EL (cell line): ENCODE results near the gene HKDC1.
"Not testable (repeated sequence)": the region's sequence is repeated elsewhere in the genome, so short reads cannot be mapped to it uniquely, and the experiment has no call there.

Experiments used
- DNase-seq: peaks from one replicate; pipeline ENCODE4 v3.0.0-alpha.2; 2016

The HKDC1 gene, protein sequence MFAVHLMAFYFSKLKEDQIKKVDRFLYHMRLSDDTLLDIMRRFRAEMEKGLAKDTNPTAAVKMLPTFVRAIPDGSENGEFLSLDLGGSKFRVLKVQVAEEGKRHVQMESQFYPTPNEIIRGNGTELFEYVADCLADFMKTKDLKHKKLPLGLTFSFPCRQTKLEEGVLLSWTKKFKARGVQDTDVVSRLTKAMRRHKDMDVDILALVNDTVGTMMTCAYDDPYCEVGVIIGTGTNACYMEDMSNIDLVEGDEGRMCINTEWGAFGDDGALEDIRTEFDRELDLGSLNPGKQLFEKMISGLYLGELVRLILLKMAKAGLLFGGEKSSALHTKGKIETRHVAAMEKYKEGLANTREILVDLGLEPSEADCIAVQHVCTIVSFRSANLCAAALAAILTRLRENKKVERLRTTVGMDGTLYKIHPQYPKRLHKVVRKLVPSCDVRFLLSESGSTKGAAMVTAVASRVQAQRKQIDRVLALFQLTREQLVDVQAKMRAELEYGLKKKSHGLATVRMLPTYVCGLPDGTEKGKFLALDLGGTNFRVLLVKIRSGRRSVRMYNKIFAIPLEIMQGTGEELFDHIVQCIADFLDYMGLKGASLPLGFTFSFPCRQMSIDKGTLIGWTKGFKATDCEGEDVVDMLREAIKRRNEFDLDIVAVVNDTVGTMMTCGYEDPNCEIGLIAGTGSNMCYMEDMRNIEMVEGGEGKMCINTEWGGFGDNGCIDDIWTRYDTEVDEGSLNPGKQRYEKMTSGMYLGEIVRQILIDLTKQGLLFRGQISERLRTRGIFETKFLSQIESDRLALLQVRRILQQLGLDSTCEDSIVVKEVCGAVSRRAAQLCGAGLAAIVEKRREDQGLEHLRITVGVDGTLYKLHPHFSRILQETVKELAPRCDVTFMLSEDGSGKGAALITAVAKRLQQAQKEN

DNA sequence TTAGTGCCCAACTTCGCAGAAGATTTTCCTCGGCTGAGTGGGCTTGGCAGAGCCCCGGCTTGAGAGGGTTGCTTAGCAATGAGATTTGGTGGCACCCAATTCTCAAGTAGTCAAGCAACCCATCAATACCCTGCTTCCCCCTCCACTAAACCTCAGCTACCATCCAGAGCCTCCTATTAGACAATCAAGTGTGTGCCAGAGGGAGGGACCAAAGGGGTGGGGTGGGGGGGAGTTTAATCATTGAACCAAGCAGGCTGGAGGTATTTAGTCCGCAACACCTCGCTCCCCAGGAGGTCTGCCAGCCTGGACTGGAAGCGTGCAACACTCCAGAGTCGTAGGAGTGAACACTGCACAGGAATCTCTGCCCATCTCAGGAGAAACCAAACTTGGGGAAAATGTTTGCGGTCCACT is at the start of gene HKDC1:
Gene HKDC1, plus strand, starts transcription at position 292 of the 411 bp plus-strand sequence. Its CDS starts 104 bp downstream, at position 396.
- no peak for DNase-seq

DNA sequence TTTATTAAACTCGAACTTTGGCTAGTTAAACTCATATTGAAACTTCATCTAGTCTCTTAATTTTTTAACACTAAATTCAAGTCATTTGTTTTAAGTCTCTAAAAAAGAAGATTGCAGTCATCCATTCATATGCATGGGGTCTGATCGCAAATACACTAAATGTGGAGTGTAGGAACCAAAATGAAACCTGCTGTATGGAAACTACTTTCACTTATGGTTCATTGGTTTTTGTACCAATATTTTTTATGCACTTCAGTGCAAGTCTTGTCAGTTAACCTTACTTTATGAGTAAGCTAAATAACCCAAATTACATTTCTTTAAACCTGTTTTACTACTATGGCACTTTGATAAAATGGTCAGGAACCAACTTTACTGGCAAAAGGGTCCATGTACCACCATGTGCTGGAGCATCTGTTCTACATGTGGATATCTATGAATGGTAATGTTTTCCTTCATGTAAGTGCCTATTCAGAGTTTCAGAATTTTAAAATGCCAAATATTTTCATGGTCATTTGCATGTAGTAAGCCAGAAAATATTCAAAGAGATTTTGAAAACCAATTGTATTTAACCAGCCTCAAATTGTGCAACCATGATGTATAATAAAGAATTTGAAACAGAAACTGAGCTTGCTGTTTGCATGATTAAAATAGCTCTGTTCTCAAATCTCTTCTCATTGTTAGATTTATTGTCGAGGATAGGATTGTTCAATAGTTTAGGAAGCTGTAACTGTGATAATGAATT is 47.7 kb upstream of the HKDC1 start:
- DNase-seq = peak; percentile 13

DNA sequence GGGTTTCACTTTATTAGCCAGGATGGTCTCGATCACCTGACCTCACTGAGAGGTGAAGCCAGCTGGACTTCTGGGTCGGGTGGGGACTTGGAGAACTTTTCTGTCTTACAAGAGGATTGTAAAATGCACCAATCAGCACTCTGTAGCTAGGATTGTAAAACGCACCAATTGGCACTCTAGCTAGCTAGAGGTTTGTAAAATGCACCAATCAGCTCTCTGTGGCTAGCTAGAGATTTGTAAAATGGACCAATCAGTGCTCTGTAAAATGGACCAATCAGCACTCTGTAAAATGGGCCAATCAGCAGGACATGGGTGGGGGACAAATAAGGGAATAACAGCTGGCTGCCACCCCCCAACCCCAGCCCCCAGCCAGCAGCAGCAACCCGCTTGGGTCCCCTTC is 44.8 kb upstream of the HKDC1 start:
- DNase-seq = not testable (repeated sequence)

DNA sequence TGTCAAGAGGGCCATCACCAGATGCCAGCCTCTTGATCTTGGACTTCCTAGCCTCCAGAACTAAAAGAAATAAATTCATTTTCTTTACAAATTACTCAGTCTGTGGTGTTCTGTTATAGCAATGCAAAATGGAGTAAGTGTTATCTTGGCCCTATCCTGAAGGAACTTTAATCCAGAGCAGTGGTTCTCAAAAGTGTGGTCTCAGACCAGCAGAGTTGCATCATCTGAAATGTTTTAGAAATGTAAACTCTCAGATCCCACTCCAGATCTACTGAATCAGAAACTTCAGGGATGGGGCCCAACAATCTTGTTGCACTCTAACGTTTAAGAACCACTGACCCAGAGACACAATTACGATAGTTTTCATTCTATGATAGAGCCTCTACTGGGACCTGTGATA is 43.3 kb upstream of the HKDC1 start:
- DNase-seq = no peak

DNA sequence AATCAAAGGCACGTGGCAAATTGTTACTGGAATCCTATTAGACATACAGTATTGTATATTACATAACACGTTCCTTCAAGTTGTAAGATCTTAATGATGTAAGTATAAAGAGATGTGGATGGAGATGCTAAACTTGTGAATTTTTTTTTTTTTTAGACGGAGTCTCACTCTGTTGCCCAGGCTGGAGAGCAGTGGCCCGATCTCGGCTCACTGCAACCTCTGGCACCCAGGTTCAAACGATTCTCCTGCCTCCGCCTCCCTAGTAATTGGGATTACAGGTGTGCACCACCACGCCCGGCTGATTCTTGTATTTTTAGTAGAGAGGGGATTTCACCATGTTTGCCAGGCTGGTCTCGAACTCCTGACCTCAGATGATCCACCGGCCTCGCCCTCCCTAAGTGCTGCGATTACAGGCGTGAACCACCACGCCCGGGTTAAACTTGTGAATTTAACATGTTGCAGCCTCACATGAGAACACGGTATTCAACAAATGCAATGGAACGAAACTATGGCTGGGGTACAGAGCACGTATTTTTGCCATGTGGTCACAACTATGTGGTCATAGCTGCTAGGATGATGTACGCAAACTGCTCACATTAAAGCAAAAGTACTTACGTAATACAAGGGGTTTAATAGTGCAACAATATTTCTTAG is 40.9 kb upstream of the HKDC1 start:
- no peak for DNase-seq

DNA sequence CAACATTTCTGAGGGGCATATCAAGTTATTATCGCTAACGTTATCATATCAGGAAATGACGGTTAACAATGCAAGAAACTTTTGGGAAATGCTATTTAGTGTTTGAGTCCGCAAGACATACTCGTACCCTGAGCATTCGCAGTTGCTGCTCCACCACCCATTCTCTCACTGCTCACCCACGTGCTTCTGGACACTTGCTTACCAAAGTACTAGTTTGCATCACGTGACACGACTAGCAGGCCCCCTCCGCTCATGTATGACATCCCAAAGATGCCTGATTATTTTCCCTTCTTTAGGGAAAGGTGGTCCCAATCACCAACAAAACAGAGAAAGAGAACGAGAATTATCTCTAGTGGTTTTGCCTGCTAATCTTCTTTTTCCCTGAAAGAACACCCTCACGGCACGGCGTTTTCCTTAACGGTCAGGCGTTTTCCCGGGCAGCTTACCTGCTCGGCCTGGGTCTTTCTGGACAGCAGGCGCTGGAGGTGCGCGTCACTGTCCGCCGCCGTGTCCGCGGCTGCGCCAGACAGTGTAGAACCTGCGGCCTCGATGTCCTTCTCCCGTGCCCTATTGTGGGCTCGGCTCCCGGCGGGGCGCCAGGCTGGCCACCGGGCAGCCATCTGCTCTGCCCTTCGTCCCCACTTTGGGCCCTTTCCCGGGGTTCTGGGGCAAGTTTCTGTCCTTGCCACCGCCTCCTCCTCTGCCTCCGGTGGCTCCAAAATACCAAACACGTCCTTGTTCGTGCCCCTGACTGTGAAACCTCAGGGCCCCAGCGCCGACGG is 40.2 kb upstream of the HKDC1 start, which contains the start of gene SUPV3L1:
Gene SUPV3L1, plus strand, starts transcription at position 492 of the 782 bp plus-strand sequence. Its CDS starts 58 bp downstream, at position 550.
- DNase-seq = peak; percentile 97

DNA sequence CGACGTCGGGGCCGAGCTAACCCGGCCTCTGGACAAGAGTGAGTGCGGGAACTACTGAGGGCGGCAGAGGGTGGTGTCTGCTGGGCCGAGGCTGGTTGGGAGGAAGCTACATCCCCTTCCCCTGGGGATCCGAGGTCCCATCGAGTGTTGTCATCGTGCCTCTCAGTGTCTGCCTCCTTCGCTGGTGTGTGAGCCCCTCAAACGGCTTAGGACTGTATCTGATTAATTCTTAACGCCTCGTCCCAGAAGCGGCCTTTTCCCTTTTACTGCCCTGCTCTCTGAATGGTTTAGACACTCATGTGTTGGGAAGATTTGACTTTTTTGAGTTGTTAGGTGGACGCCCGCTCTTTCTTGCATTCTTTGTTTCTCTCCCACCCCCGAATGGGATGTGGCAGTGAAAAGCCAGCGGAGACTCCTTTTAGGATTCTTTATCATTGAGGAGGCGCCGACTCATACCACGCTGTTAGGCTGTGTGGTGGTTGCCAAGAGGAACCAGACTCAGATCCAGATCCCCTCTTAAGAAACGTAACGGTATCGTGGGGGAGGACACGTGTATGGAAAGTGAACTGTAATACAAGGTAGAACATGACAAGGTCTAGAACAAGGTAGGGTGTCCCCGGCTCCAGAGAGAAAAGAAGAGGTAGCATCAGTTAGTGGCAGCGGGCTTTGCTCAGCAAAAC is 39.5 kb upstream of the HKDC1 start:
- DNase-seq = peak; percentile 20

DNA sequence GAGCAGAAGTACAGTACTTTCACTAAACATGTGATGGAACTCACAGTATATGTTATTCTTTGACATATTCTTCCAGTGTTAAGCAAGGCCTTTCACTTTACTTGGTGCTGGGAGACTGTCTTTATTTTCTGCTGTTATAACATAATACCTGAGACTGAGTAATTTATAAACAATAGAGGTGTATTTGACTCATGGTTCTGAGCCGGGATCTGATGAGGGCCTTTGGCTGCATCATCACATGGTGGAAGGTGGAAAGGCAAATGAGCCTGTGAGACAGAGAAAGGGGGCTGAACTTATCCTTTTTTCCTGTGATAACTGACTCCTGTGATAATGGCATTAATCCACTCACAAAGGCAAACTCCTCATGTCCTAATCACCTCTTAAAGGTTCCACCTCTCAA is 38.7 kb upstream of the HKDC1 start:
- no peak for DNase-seq

DNA sequence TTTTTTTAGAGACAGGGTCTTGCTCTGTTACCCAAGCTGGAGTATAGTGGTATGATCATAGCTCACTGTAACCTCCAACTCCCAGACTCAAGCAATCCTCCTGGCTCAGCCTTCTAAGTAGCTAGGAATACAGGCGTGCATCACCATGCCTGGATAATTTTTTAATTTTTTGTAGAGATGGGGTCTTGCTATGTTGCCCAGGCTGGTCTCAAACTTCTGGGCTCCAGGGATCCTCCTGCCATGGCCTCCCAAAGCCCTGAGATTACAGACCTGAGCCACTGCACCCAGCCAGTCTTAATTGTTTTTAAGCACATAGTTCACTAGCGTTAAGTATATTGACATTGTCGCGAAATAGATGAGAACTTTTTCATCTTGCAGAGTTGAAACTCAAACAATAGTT is 38.1 kb upstream of the HKDC1 start:
- no peak for DNase-seq

DNA sequence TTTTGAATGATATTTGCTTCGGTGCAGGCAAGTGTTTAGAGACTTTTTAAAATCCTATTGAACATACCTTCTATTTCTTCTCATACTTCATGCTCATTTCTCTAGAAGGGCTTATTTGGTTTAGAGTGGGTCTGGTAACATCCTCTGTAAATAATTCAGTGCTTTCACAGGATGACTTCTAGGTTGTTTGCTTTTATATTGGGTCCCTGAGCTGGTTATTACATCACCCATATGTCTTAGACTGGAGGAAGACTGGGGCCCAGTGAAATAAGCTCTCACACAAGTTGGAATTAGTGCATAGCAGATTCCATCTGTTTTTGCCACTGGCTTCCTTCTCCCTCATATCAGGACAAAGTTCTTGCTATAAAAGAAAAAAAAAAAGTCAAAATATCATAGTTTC is 33.6 kb upstream of the HKDC1 start:
- DNase-seq = no peak

DNA sequence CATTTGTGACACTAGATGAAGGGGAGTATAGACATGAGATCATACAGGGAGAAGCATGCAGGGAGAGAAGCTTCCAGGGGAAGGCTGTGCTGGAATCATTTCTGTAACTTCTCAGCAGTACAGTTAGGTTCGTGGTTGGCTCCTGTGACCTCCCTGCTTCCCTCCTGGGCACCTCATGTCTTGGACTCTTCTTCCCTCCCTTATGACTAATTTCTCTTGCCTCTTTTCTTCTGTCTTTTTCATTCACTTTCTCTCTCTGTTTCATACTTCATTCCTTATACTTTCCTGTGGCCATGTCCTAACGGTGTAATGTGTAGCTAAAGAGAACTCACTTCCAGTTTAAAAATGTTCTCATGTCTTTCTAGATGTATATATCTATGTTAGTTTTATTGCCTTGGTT is 19.1 kb upstream of the HKDC1 start:
- peak; percentile 14 for DNase-seq

DNA sequence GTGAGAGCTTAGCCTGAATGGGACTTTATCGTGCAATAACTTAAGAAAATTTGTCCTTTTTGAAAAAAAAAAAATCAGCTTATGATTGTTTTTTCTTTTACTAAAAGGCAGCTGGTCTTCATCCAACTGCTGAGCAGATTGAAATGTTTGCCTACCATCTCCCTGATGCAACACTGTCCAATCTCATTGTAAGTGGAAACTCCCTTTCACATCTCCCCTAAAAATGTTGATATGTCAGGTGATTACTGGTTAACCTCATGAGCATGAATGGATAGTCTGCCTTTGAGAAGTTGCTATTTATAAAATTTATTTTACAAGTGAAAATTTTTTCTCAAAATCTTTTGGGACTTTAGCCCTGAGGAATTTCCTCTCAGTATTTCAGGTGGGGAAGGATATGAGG is 17.8 kb upstream of the HKDC1 start:
- DNase-seq = no peak

DNA sequence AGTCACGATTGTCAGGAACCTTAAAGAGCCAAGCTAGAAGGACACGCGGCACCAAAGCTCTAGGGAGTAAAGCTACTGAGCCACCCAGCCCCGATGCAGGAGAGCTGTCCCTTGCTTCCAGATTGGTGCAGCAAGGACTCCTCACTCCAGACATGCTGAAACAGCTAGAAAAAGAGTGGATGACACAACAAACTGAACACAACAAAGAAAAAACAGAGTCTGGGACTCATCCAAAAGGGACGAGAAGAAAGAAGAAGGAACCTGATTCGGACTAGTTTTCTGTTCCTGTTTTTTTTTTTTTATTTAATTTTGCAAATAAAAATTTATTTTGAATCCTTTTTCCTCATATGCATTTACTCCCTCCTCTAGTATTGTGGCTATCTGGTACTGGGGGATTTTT is 11.4 kb upstream of the HKDC1 start:
- DNase-seq = no peak

DNA sequence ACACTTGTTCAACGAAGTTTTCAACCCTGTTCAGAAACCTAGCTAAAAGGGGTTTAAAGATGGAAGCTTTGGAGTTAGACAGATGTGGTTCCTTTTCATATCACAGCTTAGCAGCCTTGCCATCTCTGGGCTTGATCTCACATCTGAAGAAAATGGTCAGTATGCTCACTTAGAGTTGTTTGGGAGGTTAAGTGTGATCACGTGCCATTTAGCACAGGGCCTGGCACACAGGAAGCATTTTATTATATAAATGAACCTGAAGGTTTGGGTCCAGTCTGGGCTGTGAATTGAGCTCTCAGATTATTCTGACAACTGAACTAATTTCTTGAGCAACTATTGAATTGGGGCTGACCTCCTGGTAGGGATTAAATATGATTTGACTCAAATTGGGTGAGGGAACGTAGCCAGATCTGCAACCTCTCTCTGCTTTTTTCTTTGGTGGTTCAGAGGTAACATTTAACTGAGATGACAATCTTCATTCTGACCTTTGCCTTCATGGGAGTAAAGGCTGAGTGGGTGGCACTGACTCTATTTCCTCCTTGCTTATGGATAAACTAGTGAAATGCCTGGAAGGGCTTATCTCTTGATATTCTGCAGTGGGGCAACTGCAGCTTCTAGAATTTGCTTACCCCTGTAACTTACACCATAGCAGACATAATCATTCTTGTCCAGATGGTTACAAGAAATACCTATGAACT is 10.2 kb upstream of the HKDC1 start:
- no peak for DNase-seq

DNA sequence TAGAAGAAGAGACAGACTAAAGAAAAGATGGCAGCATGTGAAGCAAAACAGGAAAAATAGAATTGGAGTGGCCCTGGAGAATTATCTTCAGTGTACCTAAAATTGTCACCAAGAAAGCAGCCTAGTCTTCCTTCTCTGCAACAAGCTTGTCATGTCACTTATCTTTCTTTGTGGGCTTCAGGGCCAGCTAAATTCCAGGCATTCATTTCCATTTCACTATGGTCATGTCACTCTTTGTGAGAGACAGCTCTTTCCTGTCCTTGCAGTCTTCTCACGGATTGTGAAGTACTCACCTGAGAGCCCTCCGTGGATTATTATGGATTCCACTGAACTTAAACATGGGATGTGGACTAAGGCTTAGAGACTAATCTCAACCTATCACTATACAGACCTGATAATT is 9.0 kb upstream of the HKDC1 start:
- DNase-seq = no peak

DNA sequence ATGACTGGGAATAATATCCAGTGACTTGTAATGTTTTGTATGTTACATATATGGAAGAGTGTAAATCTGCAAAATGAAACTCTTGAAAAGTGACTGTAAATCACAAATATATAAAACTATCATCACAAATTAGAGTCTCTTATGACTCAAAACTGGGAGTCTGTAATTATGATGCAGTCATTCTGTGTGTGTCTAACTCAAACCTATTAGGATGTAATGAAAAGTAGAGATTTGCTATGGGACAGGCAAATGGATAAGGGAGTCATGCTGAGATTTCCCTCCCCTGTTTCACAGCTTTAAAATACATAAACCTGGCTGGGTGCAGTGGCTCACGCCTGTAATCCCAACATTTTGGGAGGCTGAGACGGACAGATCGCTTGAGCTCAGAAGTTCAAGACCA is 8.6 kb upstream of the HKDC1 start:
- DNase-seq = no peak

DNA sequence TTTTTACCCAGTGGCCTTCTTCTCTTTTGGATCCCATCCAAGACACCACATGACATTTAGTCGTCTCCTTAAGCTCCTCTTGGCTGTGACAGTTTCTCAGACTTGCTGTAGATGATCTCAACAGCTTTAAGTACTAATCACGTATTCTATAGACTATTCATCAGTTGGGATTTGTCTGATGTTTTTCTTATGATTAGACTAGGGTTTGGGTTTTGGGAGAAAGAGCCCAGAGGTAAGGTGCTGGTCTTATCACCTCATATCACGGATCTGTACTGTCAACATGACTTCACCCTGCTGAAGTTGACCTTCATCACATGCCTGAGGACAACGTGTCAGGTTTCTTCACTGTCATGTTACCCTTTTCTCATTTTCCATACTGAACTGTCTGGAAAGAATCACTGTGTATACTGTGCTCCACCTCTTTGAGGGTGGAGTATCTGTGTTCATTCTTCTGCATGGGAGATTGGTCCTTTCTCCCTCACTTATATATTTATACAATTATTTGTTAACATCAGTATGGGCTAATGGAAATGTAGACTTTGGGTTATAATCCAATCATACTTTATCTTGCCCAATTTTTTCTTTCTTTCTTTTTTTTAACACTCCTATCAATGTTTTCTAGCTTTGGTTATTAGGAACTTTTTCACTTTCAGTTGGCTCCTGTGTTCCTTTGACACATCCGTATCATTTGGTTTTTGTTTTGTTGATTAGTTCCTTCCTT is 6.4 kb upstream of the HKDC1 start:
- DNase-seq = no peak

DNA sequence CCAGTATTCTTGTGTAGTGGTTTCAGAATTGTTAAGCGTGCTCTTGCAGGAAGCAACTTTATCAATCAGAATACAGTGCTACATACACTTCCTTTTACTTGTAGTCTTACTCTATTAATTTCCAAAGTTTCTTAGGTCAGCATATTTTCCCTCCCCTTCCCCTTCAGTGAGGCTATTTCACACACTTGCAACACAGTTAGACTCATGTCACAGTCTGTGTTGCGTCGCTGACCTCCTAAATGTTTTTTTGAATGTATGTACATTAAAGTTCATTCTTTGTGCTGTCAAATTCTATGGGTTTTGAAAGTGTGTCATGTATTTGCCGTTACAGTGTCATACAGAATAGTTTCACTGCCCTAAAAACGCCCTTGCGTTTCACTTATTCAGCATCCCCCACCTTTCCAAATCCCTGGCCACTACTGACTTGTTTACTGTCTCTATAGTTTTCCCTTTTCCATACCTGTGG is 5.4 kb upstream of the HKDC1 start:
- no peak for DNase-seq

DNA sequence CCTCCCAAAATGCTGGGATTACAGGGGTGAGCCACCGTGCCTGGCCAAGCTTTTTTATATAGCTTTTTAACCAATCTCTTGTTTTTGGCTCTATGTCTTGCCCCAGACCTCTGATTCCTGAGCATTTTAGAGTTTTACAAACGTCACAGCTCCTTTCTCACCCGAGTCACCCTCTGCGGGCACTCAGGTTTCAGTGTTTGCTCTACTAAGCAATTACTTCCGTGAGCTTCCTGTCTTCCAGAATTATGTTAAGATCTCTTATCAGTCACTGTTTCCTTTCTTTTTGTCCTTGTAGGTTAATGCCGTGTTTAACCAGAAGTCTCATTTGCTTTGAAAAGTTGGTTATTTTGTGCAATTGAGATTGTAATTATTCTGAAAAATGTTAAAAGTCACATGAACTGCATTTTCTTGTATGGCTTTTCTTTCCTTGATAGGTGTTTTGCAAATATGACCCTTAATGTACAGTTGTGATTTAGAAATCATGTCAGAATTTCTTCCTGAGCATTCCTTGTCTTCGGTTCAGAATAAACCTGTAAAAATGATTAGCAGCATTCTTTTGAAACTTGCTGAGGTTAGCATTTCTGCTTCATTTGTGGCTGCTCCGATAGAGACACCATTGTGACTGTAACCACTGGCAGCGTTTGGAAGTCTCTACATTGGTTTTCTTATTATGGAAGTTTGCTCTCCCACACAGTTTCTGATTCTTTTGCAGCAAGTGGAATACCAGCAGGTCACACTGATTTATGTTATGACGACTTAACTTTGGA is 4.5 kb upstream of the HKDC1 start:
- DNase-seq = no peak
